RWPE1 (cell line): ENCODE measurements around the gene ARHGEF9.

Experiments used
- CTCF ChIA-PET: fragments of 350-600 bp; sonication (Branson Sonifier 250); formaldehyde crosslinking; extraction: SDS; loops from one replicate; lab custom pipeline; 2021; lab: Yijun Ruan, JAX
- POLR2A ChIA-PET: fragments of 400-600 bp; formaldehyde crosslinking; extraction: SDS; loops from one replicate; lab custom pipeline; 2020; ENCODE audit warnings: antibody characterized with exemption; ENCODE audit not compliant: low non-redundant PET; lab: Yijun Ruan, JAX
- DNase-seq: peaks from one replicate; pipeline ENCODE4 v3.0.0; 2012; ENCODE audit warnings: low spot score
- H3K27ac ChIP-seq: fragments of 450-650 bp; 2 replicates; pipeline ENCODE4 v1.5.1; 2017
- TF ChIP-seq, protein P1 (sequence below): fragments of 450-650 bp; conservative IDR thresholded peaks from 2 replicates; pipeline ENCODE4 v1.5.1; 2017; ENCODE audit warnings: low read depth, mild to moderate bottlenecking

ARHGEF9 gene

DNA sequence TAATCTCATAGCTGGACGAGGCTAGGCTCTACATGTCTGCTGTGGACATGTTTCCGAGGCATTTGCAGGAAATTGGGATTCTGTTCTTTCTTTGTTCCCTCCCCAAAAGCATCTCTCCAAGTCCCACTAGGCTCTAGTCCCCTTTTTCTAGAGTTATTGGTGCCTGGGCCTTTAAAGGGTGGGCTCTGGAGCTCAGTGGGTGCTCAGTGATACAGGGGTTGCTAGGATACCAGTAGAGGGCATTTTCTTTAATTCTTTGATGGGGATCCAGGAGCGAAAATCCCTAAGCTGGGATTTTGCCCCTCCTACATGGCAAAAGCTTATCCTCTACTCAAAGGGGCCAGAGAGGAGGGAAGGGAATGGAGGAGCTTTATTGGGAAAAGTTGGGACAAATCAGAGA lies 34.2 kb downstream of the ARHGEF9 start:
- ChIA-PET POLR2A (no interaction called here), CTCF (no interaction called here)
- no peak for DNase-seq

DNA sequence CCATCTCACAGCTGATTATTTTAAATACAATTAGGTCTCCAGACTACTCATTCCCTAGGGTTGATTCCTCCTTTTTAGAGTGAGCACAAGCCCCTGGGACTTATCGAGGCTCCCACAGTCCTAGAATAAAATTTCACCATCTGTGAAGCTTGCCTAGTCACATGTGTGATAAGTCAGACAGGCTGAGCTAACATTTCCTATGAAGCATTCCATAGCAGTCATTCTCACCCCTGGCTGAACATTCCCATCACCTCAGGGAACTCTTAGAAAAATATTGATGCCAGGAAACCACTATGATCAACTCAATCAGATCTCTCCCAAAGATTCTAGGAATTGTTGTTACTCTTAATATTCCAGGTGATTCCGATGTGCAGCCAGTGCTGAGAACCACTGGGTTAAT lies 37.7 kb downstream of the ARHGEF9 start:
- CTCF ChIA-PET, result no interaction called here
- TF ChIP-seq, protein P1, sequence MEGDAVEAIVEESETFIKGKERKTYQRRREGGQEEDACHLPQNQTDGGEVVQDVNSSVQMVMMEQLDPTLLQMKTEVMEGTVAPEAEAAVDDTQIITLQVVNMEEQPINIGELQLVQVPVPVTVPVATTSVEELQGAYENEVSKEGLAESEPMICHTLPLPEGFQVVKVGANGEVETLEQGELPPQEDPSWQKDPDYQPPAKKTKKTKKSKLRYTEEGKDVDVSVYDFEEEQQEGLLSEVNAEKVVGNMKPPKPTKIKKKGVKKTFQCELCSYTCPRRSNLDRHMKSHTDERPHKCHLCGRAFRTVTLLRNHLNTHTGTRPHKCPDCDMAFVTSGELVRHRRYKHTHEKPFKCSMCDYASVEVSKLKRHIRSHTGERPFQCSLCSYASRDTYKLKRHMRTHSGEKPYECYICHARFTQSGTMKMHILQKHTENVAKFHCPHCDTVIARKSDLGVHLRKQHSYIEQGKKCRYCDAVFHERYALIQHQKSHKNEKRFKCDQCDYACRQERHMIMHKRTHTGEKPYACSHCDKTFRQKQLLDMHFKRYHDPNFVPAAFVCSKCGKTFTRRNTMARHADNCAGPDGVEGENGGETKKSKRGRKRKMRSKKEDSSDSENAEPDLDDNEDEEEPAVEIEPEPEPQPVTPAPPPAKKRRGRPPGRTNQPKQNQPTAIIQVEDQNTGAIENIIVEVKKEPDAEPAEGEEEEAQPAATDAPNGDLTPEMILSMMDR, result no peak
- DNase-seq, result no peak
- POLR2A ChIA-PET, result no interaction called here
- H3K27ac ChIP-seq, result no peak overlapping the region

More for the DNA sequence above, 34.2 kb downstream of the ARHGEF9 start:
- TF ChIP-seq, protein P1, result no peak
- H3K27ac ChIP-seq, result no peak overlapping the region

DNA sequence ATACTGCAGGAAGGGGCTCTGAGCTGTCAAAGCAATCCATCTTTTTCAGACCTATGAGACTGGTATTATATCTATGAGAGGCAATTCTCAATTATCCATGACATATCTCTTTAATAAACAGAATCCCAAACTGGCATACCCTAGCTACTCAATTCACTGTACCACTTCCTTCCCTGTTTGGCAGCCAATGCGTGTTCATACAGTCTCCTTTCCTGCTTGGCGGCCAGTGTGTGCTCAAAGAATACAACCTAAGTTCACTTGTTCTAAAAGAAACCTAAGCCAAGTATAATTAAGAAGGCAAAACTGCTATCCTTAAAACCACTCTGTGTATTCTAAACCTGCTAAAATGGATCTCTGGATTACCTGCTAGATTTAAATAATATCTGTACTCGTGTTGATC lies 38.3 kb downstream of the ARHGEF9 start:
- no peak for DNase-seq
- TF ChIP-seq, protein P1, result no peak
- ChIA-PET POLR2A (no interaction called here), CTCF (no interaction called here)
- H3K27ac ChIP-seq, result no peak overlapping the region

DNA sequence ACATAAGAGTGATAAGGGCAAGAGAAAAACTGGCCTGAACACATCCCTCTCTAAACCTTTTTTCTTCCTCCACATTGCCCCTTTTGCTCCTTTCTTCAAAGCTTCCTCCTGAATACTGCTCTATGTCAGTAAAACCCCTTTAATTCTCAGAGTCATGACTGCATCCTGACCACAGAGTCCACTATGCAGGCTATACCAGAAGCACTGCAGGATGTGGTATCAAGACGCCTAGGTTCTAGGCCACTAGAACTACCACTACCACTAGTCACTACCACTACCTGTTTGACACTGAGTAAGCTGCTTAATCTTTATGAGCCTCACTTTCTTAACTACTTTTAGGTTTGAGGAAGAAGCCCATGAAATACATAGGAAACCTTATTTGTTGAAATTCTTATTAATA lies 38.7 kb downstream of the ARHGEF9 start:
- CTCF ChIA-PET, result no interaction called here
- POLR2A ChIA-PET, result no interaction called here
- H3K27ac ChIP-seq, result no peak overlapping the region
- TF ChIP-seq, protein P1, result no peak
- DNase-seq, result no peak

DNA sequence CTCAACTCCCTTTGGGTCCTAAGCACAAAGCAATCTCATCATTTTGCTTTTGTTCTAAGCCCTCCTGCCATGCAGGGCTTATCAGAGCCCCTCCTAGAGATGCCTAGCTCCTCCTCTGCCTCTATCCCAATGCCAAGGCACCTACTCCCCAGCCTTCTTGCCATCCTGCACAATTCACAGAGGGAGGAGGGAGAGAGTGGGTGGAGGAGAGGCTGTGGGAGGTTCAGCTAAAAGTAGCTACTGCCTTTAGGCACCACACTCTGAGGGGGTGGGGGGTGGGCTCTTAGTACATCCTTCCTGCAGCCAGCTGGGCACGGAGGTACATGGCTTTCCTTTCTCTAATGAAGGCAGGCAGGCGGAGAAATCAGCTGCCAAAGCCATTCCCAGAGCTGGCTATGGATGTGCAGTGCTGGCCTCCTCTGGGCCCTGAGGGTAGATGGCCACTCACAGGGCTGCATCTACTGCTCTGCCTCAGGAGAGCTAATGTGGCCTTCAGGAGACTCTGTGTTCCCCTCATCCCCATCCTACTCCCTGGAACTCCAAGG lies 40.1 kb downstream of the ARHGEF9 start:
- POLR2A ChIA-PET, result no interaction called here
- CTCF ChIA-PET, result interaction anchor here (0.6 kb wide), 1 partner anchor 682 kb away, joined by 3 read pairs; no protein-coding TSS in a partner anchor

DNA sequence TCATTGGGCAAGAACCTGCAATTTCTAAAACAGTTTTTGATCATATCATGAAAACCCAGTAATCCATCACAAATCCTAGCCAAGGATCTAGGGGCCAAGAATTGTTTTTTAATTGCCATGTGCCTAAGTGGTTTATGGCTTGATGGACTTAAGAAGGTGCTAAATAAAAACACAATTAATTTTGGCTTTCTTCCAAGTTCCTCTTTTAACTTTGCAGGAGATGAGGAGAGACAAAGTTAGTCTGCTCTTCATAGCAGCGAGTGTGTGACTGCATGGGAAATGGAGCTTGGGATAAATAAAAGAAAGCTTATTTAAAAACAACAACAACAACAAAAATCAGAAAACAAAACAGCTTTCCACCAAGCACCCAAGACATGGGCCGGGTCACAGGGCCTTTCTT lies 41.4 kb downstream of the ARHGEF9 start:
- DNase-seq, result no peak
- POLR2A ChIA-PET, result no interaction called here
- CTCF ChIA-PET, result no interaction called here
- H3K27ac ChIP-seq, result no peak overlapping the region
- TF ChIP-seq, protein P1, result no peak

More for the DNA sequence above, 40.1 kb downstream of the ARHGEF9 start:
- H3K27ac ChIP-seq, result no peak overlapping the region
- DNase-seq, result no peak
- TF ChIP-seq, protein P1, result no peak
